Liver (tissue), 9 donors: Measurements from ENCODE around the gene AMPH. TPM values are rescaled to one million over a fixed set of nuclear protein-coding genes. Genes with fewer than 3 reads are reported as not detected.

Source experiments
- DNase-seq: peaks from one replicate; pipeline ENCODE4 v3.0.0-alpha.2; 2017; ENCODE audit warnings: low spot score
- H3K27ac ChIP-seq, 2 donors: one replicate each; pipeline ENCODE4 v1.7.0; 2013; ENCODE audit warnings: inconsistent platforms in 2 of 2, low read length in 2 of 2, control low read depth in 1 of 2, low read depth in 1 of 2, mild to moderate bottlenecking in 1 of 2
- H3K27me3 ChIP-seq, 4 donors: one replicate each; pipeline versions ENCODE4 v1.6.1 to v1.7.0; 2013; ENCODE audit warnings: low read length in 3 of 4, inconsistent platforms in 1 of 4, mild to moderate bottlenecking in 1 of 4, moderate library complexity in 1 of 4; ENCODE audit not compliant: control insufficient read depth in 4 of 4, insufficient read depth in 4 of 4
- H3K36me3 ChIP-seq, 4 donors: one replicate each; pipeline versions ENCODE4 v1.6.1 to v1.7.0; 2013; ENCODE audit warnings: low read length in 3 of 4, mild to moderate bottlenecking in 3 of 4, low read depth in 1 of 4, moderate library complexity in 1 of 4; ENCODE audit not compliant: control insufficient read depth in 4 of 4, insufficient read depth in 3 of 4
- H3K4me1 ChIP-seq, 4 donors: one replicate each; pipeline versions ENCODE4 v1.6.1 to v1.7.0; 2013; ENCODE audit warnings: low read length in 3 of 4, mild to moderate bottlenecking in 3 of 4, moderate library complexity in 1 of 4; ENCODE audit not compliant: control insufficient read depth in 4 of 4, insufficient read depth in 4 of 4
- H3K4me3 ChIP-seq, 3 donors: one replicate each; pipeline versions ENCODE4 v1.6.1 to v1.7.0; 2013; ENCODE audit warnings: low read length in 3 of 3, control low read depth in 1 of 3, low read depth in 1 of 3, mild to moderate bottlenecking in 1 of 3
- H3K9ac ChIP-seq, 2 donors: one replicate each; pipeline ENCODE4 v1.7.0; 2013; ENCODE audit warnings: low read length in 2 of 2, mild to moderate bottlenecking in 2 of 2, moderate library complexity in 2 of 2, control low read depth in 1 of 2, low read depth in 1 of 2
- H3K9me3 ChIP-seq, 4 donors: one replicate each; pipeline versions ENCODE4 v1.6.1 to v1.7.0; 2013; ENCODE audit warnings: low read length in 3 of 4; ENCODE audit not compliant: control insufficient read depth in 4 of 4
- ATF3 ChIP-seq: IDR thresholded peaks from 2 replicates; pipeline ENCODE4 v1.6.1; 2016; ENCODE audit warnings: antibody characterized with exemption
- EGR1 ChIP-seq, 2 donors: IDR thresholded peaks; 2 replicates each; pipeline ENCODE4 v1.6.1; 2016 to 2018; ENCODE audit warnings: antibody characterized with exemption in 2 of 2, low read depth in 2 of 2
- GABPA ChIP-seq, 2 donors: IDR thresholded peaks in 1 of 2; conservative IDR thresholded peaks in 1 of 2; 2 replicates each; pipeline ENCODE4 v1.6.1; 2016; ENCODE audit warnings: antibody characterized with exemption in 2 of 2, mild to moderate bottlenecking in 1 of 2, moderate library complexity in 1 of 2
- JUND ChIP-seq, 2 donors: IDR thresholded peaks; 2 replicates each; pipeline ENCODE4 v1.6.1; 2016; ENCODE audit warnings: antibody characterized with exemption in 2 of 2
- MAX ChIP-seq: IDR thresholded peaks from 2 replicates; pipeline ENCODE4 v1.6.1; 2016; ENCODE audit warnings: antibody characterized with exemption
- RAD21 ChIP-seq, 2 donors: IDR thresholded peaks; 2 replicates each; pipeline ENCODE4 v1.6.1; 2016; ENCODE audit warnings: antibody characterized with exemption in 2 of 2, mild to moderate bottlenecking in 2 of 2
- REST ChIP-seq: IDR thresholded peaks from 2 replicates; pipeline ENCODE4 v1.6.1; 2016; ENCODE audit warnings: antibody characterized with exemption, mild to moderate bottlenecking
- YY1 ChIP-seq: IDR thresholded peaks from 2 replicates; pipeline ENCODE4 v1.6.1; 2016; ENCODE audit warnings: antibody characterized with exemption, mild to moderate bottlenecking
- WGBS: extraction: QIAGEN DNeasy Blood & Tissue Kit; methylation state at CpG from one replicate; pipeline ENCODE4 v1.1.7; 2013; 5-methylcytosine and 5-hydroxymethylcytosine counted together
- polyA plus RNA-seq, 2 donors: library from polyadenylated mRNA; stranded (reverse) in 1 of 2; unstranded in 1 of 2; fragments of 200-250 nt in 1 of 2; fragments of >200 nt in 1 of 2; fragmentation: Nextera tagmentation in 1 of 2; extraction: Ambion mirVana in 1 of 2; gene quantifications; one replicate each; pipeline versions ENCODE4 v1.2.1 to v1.2.3, GENCODE V29; 2013 to 2015
- total RNA-seq, 2 donors: library from RNA; depleted of rRNA; stranded (reverse); fragments of >200 nt; gene quantifications; one replicate each; pipeline ENCODE4 v1.2.3, GENCODE V29; 2014
- donor health status: healthy.
- donor health status: healthy.
- donor health status: healthy.
- donor health status: healthy.
- donor health status: healthy.

AMPH gene
- total and polyA plus RNA-seq, 4 donors = 0.13 to 0.25 (median 0.20) TPM

DNA sequence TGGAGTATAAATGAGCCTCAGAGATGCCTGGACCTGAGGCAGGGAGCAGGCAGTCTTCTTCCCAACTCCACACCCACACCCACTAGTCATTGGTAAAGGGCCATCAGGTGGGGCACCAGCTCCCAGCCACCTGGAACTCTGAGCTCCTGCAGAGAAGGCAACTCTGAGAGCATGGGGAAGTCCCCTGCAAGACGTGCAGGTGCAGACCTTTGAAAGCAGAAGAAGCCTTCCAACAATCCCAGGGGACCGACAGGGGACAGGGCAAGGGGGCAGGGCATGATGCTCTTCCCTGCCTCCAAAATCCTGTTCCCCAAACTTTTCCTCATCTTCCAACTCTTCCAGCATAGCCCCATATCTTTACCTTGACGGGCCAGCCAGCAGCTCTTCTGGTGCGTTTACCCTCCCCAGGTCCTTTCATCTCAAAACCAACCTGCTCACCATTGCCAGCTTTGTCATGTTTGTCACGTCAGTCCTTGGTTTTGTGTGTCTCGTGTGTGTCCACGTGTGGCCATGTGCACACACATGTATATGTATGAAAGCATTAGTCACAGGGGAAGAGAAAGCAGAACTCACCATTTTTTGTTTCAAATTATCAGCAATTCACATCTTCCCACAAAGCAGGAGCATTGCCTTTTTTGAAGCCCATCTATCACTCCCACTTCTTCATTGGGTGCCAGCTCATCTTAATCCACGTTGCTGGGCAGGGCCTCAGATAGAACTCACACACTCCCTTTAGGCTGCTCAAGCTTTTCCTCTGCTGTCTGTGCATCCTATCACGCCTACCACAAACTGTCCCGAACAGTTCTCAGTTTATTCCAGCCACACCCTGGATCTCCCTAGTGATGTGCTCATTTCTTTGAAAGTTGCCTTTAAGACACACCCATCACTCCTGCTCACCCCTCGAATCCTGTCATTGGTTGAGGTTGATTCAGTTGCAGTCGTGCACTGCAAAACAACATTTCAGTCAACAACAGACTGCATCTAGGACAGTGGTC is 41.0 kb upstream of the AMPH start:
- 69% methylated on average over 12 of the region's 12 CpGs for WGBS
- no peaks in the 10 kb centered on the region for H3K4me1 ChIP-seq
- no peak overlapping the region for H3K4me3 ChIP-seq
- no peaks in the 10 kb centered on the region for H3K9me3 ChIP-seq
- H3K9ac ChIP-seq = no peak overlapping the region
- no peaks in the 10 kb centered on the region for H3K36me3 ChIP-seq
- TF ChIP-seq GABPA (IDR thresholded peaks at IDR 0.05 in 1 of 2, conservative IDR thresholded peaks at IDR 0.05 in 1 of 2) (no peak), RAD21 (IDR thresholded peaks at IDR 0.05) (no peak), REST (no peak)
- no peak overlapping the region for H3K27ac ChIP-seq
- DNase-seq = no peak
- H3K27me3 ChIP-seq = peaks cover 0 to 2% (median 0%) of the 10 kb centered on the region in 4 donors

GRCh38 chr7:38669965-38670520 is 38.9 kb upstream of the AMPH start:
- TF ChIP-seq YY1 (no peak), JUND (IDR thresholded peaks at IDR 0.05) (no peak), EGR1 (IDR thresholded peaks at IDR 0.05; ENCODE audit: low read depth in 2 of 2) (no peak), MAX (no peak), REST (no peak), ATF3 (no peak)
- H3K9me3 ChIP-seq = no peaks in the 10 kb centered on the region
- H3K27ac ChIP-seq = no peak overlapping the region
- no peaks in the 10 kb centered on the region for H3K4me1 ChIP-seq
- no peak for DNase-seq
- peaks cover 0 to 2% (median 0%) of the 10 kb centered on the region in 4 donors for H3K27me3 ChIP-seq
- H3K4me3 ChIP-seq = no peak overlapping the region
- no peak overlapping the region for H3K9ac ChIP-seq
- WGBS = 67% methylated on average over 5 of the region's 5 CpGs
- no peaks in the 10 kb centered on the region for H3K36me3 ChIP-seq
